GM21360 (cell line): Measurements from ENCODE around the gene MYO16.
"Not testable (repeated sequence)": the region's sequence is repeated elsewhere in the genome, so short reads cannot be mapped to it uniquely, and the experiment has no call there.

Experiments used
- ATAC-seq: cut with Tn5 transposase; IDR thresholded peaks from one replicate; pipeline ENCODE4 v1.9.1; 2021; ENCODE audit warnings: mild to moderate bottlenecking, moderate library complexity; ENCODE audit not compliant: unreplicated experiment

Gene MYO16

GRCh38 chr13:109211616-109212015 lies 582.2 kb downstream of the MYO16 start:
- ATAC-seq, result no peak

- ATAC-seq, result no peak
These were observed 583.2 kb downstream of the MYO16 start for GRCh38 chr13:109212650-109213049.

GRCh38 chr13:109213714-109214113 lies 584.3 kb downstream of the MYO16 start:
- ATAC-seq, result no peak

- ATAC-seq, result no peak
These were observed 585.0 kb downstream of the MYO16 start for GRCh38 chr13:109214393-109214792.

GRCh38 chr13:109215377-109215776 lies 586.0 kb downstream of the MYO16 start:
- ATAC-seq, result no peak

GRCh38 chr13:109217510-109217909 lies 588.1 kb downstream of the MYO16 start:
- not testable (repeated sequence) for ATAC-seq

GRCh38 chr13:109220631-109221030 lies 591.2 kb downstream of the MYO16 start:
- no peak for ATAC-seq

- no peak for ATAC-seq
These were observed 594.6 kb downstream of the MYO16 start for GRCh38 chr13:109224033-109224432.

GRCh38 chr13:109226631-109227030 lies 597.2 kb downstream of the MYO16 start:
- ATAC-seq, result no peak

GRCh38 chr13:109227344-109227940 lies 598.0 kb downstream of the MYO16 start:
- ATAC-seq, result no peak

- ATAC-seq, result no peak
These were observed 598.8 kb downstream of the MYO16 start for GRCh38 chr13:109228211-109228610.

- no peak for ATAC-seq
These were observed 602.5 kb downstream of the MYO16 start for GRCh38 chr13:109231888-109232287.

GRCh38 chr13:109233293-109233692 lies 603.9 kb downstream of the MYO16 start:
- no peak for ATAC-seq

- ATAC-seq, result no peak
These were observed 606.5 kb downstream of the MYO16 start for GRCh38 chr13:109235901-109236300.

GRCh38 chr13:109241160-109241559 lies 611.7 kb downstream of the MYO16 start:
- ATAC-seq, result no peak

- ATAC-seq, result no peak
These were observed 614.0 kb downstream of the MYO16 start for GRCh38 chr13:109243311-109243951.

GRCh38 chr13:109244566-109244965 lies 615.2 kb downstream of the MYO16 start:
- no peak for ATAC-seq

- no peak for ATAC-seq
These were observed 616.6 kb downstream of the MYO16 start for GRCh38 chr13:109246001-109246400.

- ATAC-seq, result no peak
These were observed 620.5 kb downstream of the MYO16 start for GRCh38 chr13:109249780-109250528.

- no peak for ATAC-seq
These were observed 622.5 kb downstream of the MYO16 start for GRCh38 chr13:109251956-109252355.

- ATAC-seq, result no peak
These were observed 623.9 kb downstream of the MYO16 start for GRCh38 chr13:109253316-109253715.

- no peak for ATAC-seq
These were observed 624.9 kb downstream of the MYO16 start for GRCh38 chr13:109254274-109254673.
